ENCODE results near the gene SLC39A11.

- TF ChIP-seq KDM1A (CRISPR knock-in tag; IDR thresholded peaks at IDR 0.05) = no peak
- no peak for TF ChIP-seq ZNF382 (CRISPR knock-in tag; IDR thresholded peaks at IDR 0.05; ENCODE audit: borderline replicate concordance)
- no peak for TF ChIP-seq EP300 (IDR thresholded peaks at IDR 0.05; ENCODE audit: low read depth in 2 of 2, low read length in 2 of 2)
- no peak for TF ChIP-seq EP300 (CRISPR knock-in tag; IDR thresholded peaks at IDR 0.05; ENCODE audit: borderline replicate concordance)
- TF ChIP-seq NBN (conservative IDR thresholded peaks at IDR 0.05) = no peak
- no peak for TF ChIP-seq MYC (CRISPR knock-in tag; IDR thresholded peaks at IDR 0.05; ENCODE audit: borderline replicate concordance)
- TF ChIP-seq TP53 (CRISPR knock-in tag; conservative IDR thresholded peaks at IDR 0.05) = no peak
- no peak for TF ChIP-seq PBX3 (CRISPR knock-in tag; IDR thresholded peaks at IDR 0.05; ENCODE audit: borderline replicate concordance)
- TF ChIP-seq EZH2 (conservative IDR thresholded peaks at IDR 0.05; ENCODE audit: low read depth, low read length) = no peak
- TF ChIP-seq CTCF (CRISPR knock-in tag; IDR thresholded peaks at IDR 0.05) = no peak
- TF ChIP-seq HNRNPUL1 (IDR thresholded peaks at IDR 0.05; ENCODE audit: low read depth, low read length) = no peak
- no peak for TF ChIP-seq CREB3 (CRISPR knock-in tag; IDR thresholded peaks at IDR 0.05)
- TF ChIP-seq ATF7-NPFF (CRISPR knock-in tag; IDR thresholded peaks at IDR 0.05; ENCODE audit: low read depth) = no peak
- TF ChIP-seq MLXIP (CRISPR knock-in tag; IDR thresholded peaks at IDR 0.05; ENCODE audit: borderline replicate concordance) = no peak
- TF ChIP-seq POLR2AphosphoS5 (IDR thresholded peaks at IDR 0.05; ENCODE audit: low read depth, low read length) = no peak
These were observed 320.1 kb downstream of the SLC39A11 start for GRCh38 chr17:72772331-72772821.

Data from HepG2 (cell line).